Cardiac septum (tissue), 1 donor: ENCODE measurements around the gene BAZ2B. TPM values are rescaled to one million over a fixed set of nuclear protein-coding genes. Genes with fewer than 3 reads are reported as not detected.
"Not testable (repeated sequence)": the region's sequence is repeated elsewhere in the genome, so short reads cannot be mapped to it uniquely, and the experiment has no call there.

ENCODE experiments used
- DNase-seq: peaks from one replicate; pipeline ENCODE4 v3.0.0-alpha.2; 2020; ENCODE audit warnings: low spot score
- intact Hi-C: fragments of 100-400 bp; cut with DNase I; formaldehyde crosslinking; loops from one replicate; pipeline ENCODE4 v1.14.0; 2022
- total RNA-seq: library from RNA; stranded (reverse); fragmentation: NEBNext Ultra II Directional; extraction: Animal tissue kit (Norgen Biotek cat#: 25700); gene quantifications from one replicate; pipeline ENCODE4 v1.2.1, GENCODE V29; 2021
- donor health status: DM: no; HTN: no; CAD: no.

BAZ2B gene
- total RNA-seq, 1 donor from 2014 or later = 51.8 TPM

DNA sequence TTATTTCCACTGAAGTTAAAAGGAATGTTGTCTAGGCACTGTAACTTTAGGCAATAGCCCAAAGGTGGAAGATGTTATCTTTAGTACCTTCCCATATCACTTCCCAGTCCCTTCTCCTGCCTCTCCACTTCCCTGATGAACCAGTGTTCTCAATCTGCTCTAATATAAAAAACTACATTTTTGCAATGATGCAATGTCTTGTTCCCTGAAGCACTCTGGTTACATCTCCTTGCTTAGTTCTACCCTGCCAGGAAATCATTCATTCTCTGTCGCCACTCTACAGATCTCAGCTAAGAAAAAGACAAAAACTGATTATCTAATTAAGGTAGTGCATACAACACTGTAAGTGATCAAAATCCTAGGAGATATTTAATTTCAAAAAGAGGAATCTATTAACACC is 71.3 kb downstream of the BAZ2B start:
- intact Hi-C loops = no loop called here
- no peak for DNase-seq

DNA sequence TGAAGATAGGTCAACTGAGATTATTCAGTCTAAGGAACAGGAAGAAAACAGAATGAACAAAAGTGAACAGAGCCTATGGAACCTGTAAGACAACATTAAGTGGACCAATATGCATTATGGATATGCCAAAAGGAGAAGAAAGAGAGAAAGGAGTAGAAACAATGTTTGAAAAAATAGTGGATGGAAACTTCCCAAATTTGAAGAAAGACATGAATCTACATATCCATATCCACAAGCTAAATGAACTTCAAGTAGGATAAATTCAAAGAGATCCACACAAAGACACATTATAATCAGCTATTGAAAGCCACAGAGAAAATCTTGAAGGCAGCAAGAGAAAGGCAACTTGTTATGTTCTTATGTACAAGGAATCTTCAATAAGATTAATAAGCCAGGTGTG is 74.2 kb downstream of the BAZ2B start:
- intact Hi-C loops = no loop called here
- DNase-seq = no peak

DNA sequence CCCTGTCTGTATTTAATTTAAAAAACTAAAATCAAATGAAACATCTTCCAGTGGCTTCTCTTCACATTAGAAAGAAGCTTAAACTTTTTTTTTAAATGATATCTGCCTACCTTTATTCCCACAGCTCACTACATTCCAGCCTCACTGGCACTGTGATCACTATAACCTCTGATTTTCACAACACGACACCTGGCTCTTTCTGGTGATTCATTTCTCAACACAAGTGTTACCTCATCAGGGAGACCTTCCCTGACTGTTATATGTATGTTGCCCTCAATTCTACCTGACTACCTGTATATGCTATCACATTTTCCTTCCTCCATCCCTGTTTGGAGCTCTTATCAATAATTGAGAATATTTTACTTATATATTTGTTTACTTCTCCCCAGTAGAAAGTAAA is 76.6 kb downstream of the BAZ2B start:
- intact Hi-C loops = no loop called here
- no peak for DNase-seq

DNA sequence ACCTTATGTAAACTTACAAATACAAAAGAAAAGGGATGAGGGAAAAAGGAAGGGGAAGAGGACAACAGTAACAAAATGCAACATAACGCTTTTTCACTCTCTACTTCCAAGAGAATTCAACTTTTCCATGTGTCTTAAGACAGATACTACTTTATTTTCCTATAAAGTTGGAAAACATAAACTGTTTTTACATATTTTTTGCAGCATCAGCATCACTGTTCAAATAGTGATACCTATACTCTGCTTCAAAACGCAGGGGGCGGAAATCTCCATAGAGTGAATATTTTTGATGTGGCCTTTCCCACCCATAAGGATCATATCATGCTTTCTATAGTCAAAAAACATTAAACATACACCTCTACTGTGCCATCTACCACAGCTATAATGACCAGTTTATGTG is 77.5 kb downstream of the BAZ2B start:
- no peak for DNase-seq
- intact Hi-C loops = no loop called here

DNA sequence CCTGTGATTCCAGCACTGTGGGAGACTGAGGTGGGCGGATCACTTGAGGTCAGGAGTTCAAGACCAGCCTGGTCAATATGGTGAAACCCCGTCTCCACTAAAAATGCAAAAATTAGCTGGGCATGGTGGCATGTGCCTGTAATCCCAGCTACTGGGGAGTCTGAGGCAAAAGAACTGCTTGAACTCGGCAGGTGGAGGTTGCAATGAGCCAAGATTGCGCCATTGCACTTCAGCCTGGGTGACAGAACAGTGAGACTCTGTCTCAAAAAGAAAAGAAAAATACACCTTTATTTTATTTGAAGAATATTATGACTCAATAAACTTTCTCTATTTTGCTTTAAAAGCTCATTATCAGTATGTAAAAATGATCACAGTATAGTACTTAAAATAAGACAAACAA is 81.1 kb downstream of the BAZ2B start:
- intact Hi-C loops = not testable (repeated sequence)

DNA sequence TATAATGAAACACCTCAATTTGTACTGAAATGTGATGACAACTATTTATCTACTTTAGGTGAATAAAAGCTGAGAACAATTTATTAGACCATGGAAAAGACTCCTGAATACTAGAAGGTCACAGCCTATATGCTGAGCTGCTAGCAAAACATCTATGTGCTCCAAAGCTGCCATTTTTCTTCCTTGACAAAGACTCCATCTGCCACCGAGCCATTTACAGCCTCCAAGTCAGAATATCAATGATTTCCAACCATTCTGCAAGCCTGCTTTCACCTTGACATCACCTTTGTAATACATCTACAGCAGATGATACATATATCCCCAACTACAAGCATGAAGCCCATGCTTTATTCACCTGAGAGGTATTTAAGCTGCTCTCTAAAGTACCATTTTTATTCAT is 84.9 kb downstream of the BAZ2B start:
- intact Hi-C loops = no loop called here
- no peak for DNase-seq

More for the DNA sequence above, 81.1 kb downstream of the BAZ2B start:
- not testable (repeated sequence) for DNase-seq

DNA sequence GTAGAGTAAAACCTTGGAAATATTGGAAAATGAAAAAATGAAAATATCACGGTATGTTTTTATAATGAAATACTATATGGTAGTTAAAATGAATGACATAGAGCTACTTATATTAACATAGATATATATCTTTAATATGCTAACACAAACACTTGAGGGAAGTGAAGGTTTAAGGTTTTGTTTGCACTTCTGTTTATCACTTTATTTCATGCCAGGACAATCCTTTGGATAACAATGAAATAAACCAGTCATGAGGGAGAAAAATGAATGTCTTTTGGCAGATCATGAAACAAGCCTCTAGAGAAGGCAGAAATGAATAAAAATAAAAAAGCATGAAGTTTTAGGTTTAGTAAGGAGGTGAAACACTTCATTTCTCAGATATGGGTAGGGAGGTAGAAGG is 89.9 kb downstream of the BAZ2B start:
- no peak for DNase-seq
- intact Hi-C loops = no loop called here

DNA sequence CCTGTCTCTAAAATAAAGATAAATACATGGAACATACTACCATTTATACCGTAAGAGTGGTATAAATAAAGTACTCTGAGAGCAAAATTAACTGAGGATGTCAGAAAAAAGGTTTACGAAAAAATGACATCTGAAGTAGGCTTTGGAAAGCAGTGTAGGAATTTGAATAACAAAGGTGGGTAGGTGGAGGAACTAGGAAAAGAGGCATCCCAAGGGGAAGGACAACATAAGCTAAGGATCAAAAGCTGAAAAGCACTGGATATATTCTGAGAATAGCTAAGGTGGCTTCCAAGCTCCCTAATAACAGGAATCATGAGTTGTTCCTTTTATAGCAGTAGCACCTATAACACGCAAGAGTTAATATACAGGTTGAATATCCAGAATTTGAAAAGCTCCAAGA is 91.3 kb downstream of the BAZ2B start:
- intact Hi-C loops = no loop called here
- DNase-seq = no peak

DNA sequence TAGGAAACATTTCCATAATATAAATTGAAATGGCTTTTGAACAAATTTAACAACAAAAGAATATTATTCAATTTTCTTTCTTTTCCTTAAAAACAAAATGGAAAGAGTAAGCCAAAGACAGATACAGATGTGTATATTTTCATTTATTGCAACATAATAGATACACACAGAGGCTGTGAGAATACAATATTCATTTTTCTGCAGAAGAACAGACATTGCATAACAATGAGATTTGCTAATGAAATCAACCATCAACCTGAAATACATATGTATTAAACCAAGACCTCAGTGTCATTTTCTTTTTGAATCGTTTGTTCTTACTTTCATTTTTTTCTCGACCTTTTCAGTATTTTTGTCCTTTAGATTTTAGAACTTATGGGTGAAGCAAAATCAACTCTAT is 95.1 kb downstream of the BAZ2B start:
- intact Hi-C loops = no loop called here
- no peak for DNase-seq

DNA sequence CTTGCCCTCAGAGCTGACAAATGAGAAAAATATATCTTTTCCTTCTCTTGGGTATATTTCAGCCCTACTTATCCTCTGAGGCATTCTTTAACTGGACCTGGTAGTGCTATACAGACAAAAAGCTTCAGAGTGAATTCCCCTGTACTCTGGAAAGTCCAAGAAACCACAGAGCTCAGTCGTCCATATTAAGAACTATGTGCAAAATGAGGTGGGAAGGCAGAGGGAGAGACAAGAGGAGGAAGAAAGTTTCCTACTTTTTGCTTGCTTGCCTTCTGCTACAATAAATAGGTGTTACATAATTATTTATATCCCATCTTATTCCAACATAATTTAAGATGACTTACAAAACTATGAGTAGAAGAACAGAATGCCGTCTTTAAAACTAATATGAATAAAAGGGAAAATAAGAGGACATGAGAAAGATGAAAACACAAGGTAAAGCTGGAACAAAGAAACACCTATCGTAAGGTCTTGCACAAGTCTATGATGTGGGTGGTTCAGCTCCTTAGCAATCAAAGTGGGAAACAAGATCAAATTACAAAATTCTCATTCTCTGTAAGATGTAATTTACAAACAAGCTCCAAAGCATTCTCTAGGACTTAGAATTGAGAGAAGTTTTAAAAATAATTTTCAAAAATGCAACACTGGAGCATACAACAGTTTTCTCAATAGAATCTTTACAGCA is 97.9 kb downstream of the BAZ2B start:
- no peak for DNase-seq
- intact Hi-C loops = loop anchor here (5.0 kb wide), 1 partner anchor 99 kb away; the partner anchor contains the start of gene BAZ2B

DNA sequence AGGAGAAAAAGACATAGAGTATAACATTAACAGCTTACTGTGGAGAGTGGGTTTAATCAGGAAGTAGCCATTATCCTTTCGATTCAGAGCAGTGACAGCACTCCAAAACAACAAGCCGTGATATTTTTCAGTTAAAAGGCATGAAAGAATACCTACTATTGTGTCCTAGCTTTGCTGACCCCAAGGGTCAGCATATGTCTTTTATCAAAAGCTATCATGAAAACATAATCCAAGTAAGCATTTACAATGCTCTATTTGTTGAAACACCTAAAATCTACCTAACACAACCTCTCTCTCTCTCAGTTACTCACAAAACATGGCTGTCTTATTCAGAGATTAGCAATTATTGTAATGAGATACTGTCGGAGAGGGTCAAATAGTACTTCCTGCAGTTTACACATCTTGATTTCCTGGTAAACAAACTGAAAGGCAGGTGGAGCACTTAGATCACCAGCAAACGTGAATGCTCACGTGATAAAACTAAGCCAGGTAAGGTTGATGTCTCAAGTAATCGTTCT is 100.0 kb downstream of the BAZ2B start:
- intact Hi-C loops = loop anchor here (5.0 kb wide), 1 partner anchor 101 kb away; the partner anchor contains the start of gene BAZ2B
- no peak for DNase-seq

DNA sequence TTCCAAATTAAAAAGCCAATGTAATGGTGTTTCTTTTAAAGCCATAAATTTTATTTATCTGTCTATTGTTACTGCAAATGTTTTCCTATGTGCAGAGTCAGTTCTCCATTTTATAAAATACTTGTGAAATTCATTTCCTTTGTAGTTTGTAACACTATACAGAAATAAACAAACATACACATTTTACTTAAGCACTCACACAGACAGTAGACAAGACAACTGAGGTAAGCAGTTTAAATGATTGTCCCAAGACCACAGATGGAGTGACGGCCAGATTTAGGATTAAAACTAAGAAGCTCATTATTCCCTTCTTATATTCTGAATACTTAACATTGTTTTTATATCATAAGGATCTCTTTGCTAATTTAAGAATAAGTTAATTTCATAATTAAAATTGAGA is 100.9 kb downstream of the BAZ2B start:
- intact Hi-C loops = loop anchor here (5.0 kb wide), 1 partner anchor 102 kb away; the partner anchor contains the start of gene BAZ2B
- no peak for DNase-seq

DNA sequence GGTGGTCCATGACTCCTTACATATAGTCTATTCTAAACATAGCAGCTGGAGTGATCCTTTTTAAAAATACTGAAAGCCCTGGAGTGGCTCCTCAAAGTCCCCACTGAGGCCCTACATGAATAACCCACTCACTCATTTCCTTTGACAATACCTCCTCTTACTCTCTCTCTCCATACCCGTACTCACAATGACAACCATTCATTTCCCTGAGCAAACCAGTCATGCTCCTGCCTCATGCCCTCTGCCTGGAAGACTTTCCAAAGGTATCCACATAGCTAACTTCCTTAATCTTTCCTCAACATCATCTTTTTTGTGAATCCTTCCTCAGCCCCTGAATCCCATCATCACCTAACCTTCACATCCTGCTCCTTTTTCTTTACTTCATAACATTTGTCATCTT is 102.6 kb downstream of the BAZ2B start:
- intact Hi-C loops = no loop called here

DNA sequence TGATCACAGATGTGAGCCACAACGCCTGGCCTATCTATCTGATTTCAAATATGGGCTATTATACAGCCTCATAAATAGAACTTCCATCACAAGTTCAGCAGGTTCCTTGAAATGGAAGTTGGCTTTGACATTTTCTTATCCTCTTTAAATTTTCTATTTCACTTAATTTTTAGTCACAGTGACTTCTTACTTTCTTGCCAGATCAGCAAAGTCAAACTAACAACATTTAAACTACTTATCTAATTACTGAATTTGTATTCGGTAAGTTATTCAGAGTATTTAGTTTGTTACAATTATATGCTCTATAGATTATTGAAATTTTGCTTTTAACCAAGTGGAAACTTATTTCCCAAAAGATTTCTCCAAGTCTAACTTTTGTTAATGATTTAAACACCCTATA is 108.2 kb downstream of the BAZ2B start:
- intact Hi-C loops = no loop called here
- DNase-seq = no peak

More for the DNA sequence above, 102.6 kb downstream of the BAZ2B start:
- no peak for DNase-seq

DNA sequence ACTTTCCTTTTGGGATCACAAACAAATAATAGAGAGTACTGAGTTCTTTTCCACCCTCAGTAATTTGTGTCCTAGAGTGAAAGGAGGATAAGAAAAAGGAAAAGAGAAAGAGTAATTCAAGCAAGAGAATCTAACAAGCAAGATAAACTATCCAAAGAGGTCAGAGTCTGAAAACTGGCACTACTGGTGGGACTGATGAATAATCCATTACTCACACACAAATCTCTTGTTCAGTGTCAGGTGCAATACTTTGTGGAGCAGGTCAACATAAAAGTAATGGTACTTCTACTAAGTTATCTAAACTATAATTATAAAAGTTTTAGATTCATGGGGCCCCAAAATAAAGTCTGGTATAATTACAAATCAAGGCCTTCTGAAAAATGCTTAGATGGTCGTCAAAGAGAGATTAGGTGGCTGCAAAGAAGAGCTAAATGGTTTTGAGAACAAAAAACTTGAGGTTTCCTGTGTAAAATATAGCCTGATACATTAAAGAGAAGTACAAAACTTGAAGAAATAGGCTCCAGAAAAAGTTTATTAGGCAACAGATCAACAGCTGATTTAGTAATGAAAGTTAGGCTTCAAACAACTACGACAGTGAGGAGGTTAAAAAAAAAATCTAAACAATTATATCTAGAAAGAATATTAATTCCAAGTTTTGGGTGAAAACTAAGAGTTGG is 109.4 kb downstream of the BAZ2B start:
- intact Hi-C loops = no loop called here
- no peak for DNase-seq

DNA sequence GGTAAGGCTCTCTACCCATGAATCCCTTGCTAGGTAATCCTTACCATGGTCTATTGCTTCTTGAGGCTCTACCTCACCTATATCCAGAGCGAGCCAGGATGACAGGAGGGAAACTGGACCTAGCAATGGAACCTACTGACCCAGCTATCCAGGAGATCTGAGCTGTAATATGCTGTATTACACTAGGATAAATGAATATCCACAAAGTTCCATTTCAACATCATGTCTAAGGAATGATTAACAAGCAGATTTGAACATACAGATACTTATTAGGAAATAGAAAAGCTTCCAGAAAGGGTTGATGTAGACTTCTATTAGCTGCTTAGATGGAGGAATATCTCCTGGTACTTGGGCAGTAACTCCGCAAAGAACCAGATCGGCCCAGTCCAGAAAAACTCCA is 110.1 kb downstream of the BAZ2B start:
- no peak for DNase-seq
- intact Hi-C loops = no loop called here

DNA sequence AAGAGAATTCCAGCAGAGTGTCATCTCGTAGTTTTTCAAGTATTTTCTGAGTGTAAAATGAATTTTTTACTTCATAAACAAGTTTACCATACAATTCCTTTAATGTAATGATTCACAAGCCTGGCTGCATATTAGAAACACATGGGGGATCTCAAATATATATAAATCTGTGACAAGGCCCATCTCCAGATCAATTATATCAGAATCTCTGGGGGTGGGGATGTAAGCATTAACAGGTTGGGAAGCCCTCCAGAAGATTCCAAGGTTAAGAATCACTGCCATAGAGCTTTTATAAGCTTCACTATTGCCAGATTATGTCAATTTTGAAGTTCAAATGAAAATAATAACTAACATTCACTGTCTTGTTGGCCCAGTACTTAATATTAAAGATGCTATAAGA is 111.2 kb downstream of the BAZ2B start:
- intact Hi-C loops = no loop called here
- DNase-seq = no peak

DNA sequence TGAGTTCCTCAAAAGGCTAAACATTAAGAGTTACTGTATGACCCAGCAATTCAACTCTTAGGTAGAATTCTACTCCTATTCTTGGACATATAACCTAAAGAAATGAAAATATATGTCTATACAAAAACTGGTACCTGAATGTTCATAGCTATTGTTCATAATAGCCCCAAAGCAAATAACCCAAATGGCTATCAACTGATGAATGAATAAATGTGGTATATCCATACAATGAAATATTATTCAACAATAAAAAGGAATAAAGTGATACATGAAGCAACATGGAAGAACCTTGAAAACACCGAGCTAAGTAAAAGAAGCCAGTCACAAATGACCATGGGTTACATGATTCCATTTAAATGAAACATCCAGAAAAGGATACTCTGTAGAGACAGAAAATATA is 114.6 kb downstream of the BAZ2B start:
- intact Hi-C loops = no loop called here
- no peak for DNase-seq

DNA sequence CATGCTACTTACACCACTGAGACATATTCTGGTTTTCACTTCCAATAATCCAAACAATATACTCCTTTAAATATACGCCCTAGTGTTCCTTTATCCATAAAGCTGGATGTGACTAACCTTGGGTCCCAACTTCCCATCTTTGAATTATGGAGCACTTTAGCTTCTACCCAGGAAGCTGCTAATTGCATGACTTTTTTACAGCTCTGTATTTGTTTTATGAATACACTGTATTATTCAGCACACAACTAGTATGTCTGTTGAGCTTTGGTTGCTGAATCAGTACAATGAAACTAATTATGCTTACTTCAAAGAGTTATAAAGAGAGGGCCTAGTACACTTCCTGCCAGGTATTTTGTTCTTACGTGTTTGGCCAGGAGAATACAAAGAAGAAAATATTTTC is 118.5 kb downstream of the BAZ2B start:
- intact Hi-C loops = no loop called here
- DNase-seq = no peak

DNA sequence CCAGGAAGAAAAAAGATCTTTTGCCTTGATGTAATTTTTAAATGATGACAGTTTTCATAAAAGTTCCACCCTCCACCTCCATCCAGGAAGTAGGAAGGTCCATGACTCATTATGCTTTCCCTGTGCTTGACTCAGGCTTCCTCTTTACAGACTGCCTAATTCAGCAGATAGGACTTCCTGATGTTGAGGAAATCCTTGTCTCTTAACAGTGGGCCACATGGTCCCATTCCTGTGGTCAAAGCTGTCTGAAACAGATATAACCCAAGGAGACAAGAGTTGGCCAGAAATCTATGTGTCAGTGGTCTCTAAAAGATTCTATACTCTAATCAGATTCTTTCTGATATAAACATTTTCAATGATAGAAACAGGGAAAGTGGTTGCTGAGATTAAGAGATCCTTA is 119.1 kb downstream of the BAZ2B start:
- intact Hi-C loops = no loop called here
- DNase-seq = no peak

DNA sequence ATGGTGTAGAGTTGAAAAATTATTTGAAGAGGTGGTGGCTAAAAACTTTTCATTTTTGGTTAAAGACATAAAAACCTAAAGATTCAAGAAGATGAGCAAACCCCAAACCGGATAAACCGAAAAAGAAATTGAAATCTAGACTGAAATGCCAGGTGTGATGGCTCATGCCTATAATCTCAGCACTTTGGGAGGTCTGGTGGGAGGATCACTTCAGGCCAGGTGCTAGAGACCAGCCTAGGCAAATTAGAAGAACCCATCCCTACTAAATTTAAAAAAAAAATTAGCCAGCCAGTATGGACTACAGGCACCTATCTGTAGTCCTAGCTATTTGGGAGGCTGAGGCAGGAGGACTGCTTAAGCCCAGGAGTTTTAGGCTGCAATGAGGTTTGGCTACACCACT is 126.9 kb downstream of the BAZ2B start:
- intact Hi-C loops = no loop called here

More for the DNA sequence above, 126.9 kb downstream of the BAZ2B start:
- DNase-seq = no peak
